SH-SY5Y (cell line): ENCODE measurements around the gene PLCD1.

ENCODE experiments used
- GATA2 ChIP-seq: IDR thresholded peaks from 2 replicates; pipeline ENCODE4 v1.6.1; 2011; ENCODE audit warnings: mild to moderate bottlenecking, low read depth, low read length
- GATA3 ChIP-seq: IDR thresholded peaks from 2 replicates; pipeline ENCODE4 v1.6.1; 2011; ENCODE audit warnings: low read depth, mild to moderate bottlenecking, low read length, moderate library complexity

DNA sequence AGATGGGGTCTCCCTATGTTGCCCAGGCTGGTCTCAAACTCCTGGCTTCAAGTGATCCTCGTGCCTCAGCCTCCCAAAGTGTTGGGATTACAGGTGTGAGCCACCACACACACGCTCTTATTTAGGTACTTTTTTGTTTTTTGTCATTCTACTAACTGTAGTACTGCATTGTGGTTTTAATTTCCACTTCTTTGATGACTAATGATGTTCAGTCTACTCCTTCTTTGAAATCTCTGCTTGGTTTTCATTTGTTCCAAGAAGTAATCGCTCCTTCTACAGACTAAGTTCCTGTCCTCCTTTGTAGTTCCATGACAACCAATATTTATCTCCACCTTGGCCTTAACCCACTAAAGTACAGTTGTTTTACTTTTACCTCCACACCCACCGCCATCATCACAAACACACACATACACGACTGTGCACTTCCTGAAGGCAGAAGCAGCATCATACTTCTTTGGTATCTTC lies 9.0 kb upstream of the PLCD1 start:
- no peak for TF ChIP-seq GATA2
- no peak for TF ChIP-seq GATA3
